GM19238 (cell line): ENCODE measurements around the gene PITX3.

ENCODE experiments used
- DNase-seq: peaks from one replicate; pipeline ENCODE4 v3.0.0; 2011; ENCODE audit warnings: low spot score; ENCODE audit not compliant: insufficient read length

The PITX3 gene

GRCh38 chr10:102184606-102185005, 56.7 kb downstream of the PITX3 start:
- DNase-seq, result no peak
